ENCODE measurements around the gene GXYLT1. TPM values are rescaled to one million over a fixed set of nuclear protein-coding genes. Genes with fewer than 3 reads are reported as not detected.
A peak's percentile ranks its signal among the peaks of the same experiment; 100 is the strongest.
"Not testable (repeated sequence)": the region's sequence is repeated elsewhere in the genome, so short reads cannot be mapped to it uniquely, and the experiment has no call there.

Gene GXYLT1
- polyA plus RNA-seq, 4 donors: 25.3 to 32.6 (median 29.1) TPM

GRCh38 chr12:42145552-42146215, 1.0 kb upstream of the GXYLT1 start:
- no peak for DNase-seq (ENCODE audit: low read depth in 4 of 4, low spot score in 2 of 4)

GRCh38 chr12:42145197-42145549, 499 bp upstream of the GXYLT1 start:
- DNase-seq (ENCODE audit: low read depth in 4 of 4, low spot score in 2 of 4): no peak

GRCh38 chr12:42144158-42144407, 591 bp downstream of the GXYLT1 start:
- no peak for DNase-seq (ENCODE audit: low read depth in 4 of 4, low spot score in 2 of 4)

GRCh38 chr12:42143452-42144157, 1.1 kb downstream of the GXYLT1 start:
- peak in 1 of 4 donors; percentile 53 for DNase-seq (ENCODE audit: low read depth in 4 of 4, low spot score in 2 of 4)

GRCh38 chr12:42141981-42142606, 2.6 kb downstream of the GXYLT1 start:
- no peak for DNase-seq (ENCODE audit: low read depth in 4 of 4, low spot score in 2 of 4)

- no peak for DNase-seq (ENCODE audit: low read depth in 4 of 4, low spot score in 2 of 4)
These were observed 3.8 kb downstream of the GXYLT1 start for GRCh38 chr12:42140901-42141300.

- no peak for DNase-seq (ENCODE audit: low read depth in 4 of 4, low spot score in 2 of 4)
These were observed 9.3 kb downstream of the GXYLT1 start for GRCh38 chr12:42135259-42135814.

GRCh38 chr12:42130672-42131402, 13.8 kb downstream of the GXYLT1 start:
- no peak for DNase-seq (ENCODE audit: low read depth in 4 of 4, low spot score in 2 of 4)

GRCh38 chr12:42129595-42130204, 15.0 kb downstream of the GXYLT1 start:
- DNase-seq (ENCODE audit: low read depth in 4 of 4, low spot score in 2 of 4): no peak

- no peak for DNase-seq (ENCODE audit: low read depth in 4 of 4, low spot score in 2 of 4)
These were observed 15.8 kb downstream of the GXYLT1 start for GRCh38 chr12:42128888-42129287.

GRCh38 chr12:42128327-42128726, 16.3 kb downstream of the GXYLT1 start:
- no peak for DNase-seq (ENCODE audit: low read depth in 4 of 4, low spot score in 2 of 4)

- no peak for DNase-seq (ENCODE audit: low read depth in 4 of 4, low spot score in 2 of 4)
These were observed 17.7 kb downstream of the GXYLT1 start for GRCh38 chr12:42126963-42127362.

- DNase-seq (ENCODE audit: low read depth in 4 of 4, low spot score in 2 of 4): no peak
These were observed 19.3 kb downstream of the GXYLT1 start for GRCh38 chr12:42125388-42125767.

- no peak for DNase-seq (ENCODE audit: low read depth in 4 of 4, low spot score in 2 of 4)
These were observed 19.8 kb downstream of the GXYLT1 start for GRCh38 chr12:42124764-42125387.

GRCh38 chr12:42119085-42119633, 25.5 kb downstream of the GXYLT1 start:
- no peak for DNase-seq (ENCODE audit: low read depth in 4 of 4, low spot score in 2 of 4)

- DNase-seq (ENCODE audit: low read depth in 4 of 4, low spot score in 2 of 4): no peak
These were observed 26.4 kb downstream of the GXYLT1 start for GRCh38 chr12:42118136-42118879.

GRCh38 chr12:42109031-42109430, 35.6 kb downstream of the GXYLT1 start:
- no peak for DNase-seq (ENCODE audit: low read depth in 4 of 4, low spot score in 2 of 4)

GRCh38 chr12:42106791-42107190, 37.9 kb downstream of the GXYLT1 start:
- DNase-seq (ENCODE audit: low read depth in 4 of 4, low spot score in 2 of 4): not testable (repeated sequence)

GRCh38 chr12:42104784-42105183, 39.9 kb downstream of the GXYLT1 start:
- DNase-seq (ENCODE audit: low read depth in 4 of 4, low spot score in 2 of 4): no peak

Measured in left renal cortex interstitium (tissue), 4 donors.